MM.1S (cell line): ENCODE data around the gene RAB40A.

Experiments
- EZH2 ChIP-seq: fragments of 300-600 bp; sonication (generic); optimal IDR thresholded peaks from 2 replicates; pipeline ENCODE3; 2017; ENCODE audit warnings: low read depth, mild to moderate bottlenecking, antibody characterized with exemption, low read length, mixed read lengths
- EZH2phosphoT487 ChIP-seq: fragments of 300-600 bp; sonication (generic); IDR thresholded peaks from 2 replicates; pipeline ENCODE4 v1.6.1; 2018; ENCODE audit warnings: antibody characterized with exemption, low read length
- TF ChIP-seq, protein P1 (sequence below): fragments of 300-600 bp; sonication (generic); IDR thresholded peaks from 2 replicates; pipeline ENCODE4 v1.5.1; 2016; ENCODE audit warnings: antibody characterized with exemption, low read length, mixed read lengths

DNA sequence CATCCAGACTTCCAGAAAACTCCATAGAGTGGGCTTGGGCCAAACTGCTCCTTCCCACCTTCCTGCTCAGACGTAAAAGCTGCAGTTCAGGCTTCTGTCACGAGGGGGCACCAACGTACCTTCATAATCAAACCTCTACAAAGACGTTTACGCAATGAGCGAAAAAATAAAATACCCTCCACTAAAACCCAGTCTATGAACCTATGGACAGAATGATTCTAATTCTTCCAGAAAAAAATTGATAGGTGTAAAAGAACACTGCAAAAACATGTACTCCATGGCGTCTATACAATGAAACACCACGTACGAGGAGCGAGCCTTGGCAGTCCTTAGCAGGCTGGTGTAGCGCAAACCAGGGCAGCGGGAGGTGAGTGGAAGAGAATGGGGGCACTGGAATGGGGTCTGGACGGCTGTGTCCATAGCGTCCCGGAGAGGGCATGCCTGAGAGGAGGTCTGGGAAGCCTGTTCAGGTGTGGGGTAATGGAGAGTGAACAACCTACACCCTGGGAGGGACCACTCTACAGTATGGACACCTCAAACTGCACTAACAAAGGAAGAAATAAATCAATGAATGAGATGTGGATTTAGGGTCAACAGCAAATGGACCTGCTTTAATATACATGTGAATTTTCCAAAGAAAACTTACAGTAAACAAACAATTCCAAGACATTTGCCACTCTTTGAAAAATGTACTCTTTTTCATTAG is 14.4 kb upstream of the RAB40A start:
- TF ChIP-seq, protein P1, sequence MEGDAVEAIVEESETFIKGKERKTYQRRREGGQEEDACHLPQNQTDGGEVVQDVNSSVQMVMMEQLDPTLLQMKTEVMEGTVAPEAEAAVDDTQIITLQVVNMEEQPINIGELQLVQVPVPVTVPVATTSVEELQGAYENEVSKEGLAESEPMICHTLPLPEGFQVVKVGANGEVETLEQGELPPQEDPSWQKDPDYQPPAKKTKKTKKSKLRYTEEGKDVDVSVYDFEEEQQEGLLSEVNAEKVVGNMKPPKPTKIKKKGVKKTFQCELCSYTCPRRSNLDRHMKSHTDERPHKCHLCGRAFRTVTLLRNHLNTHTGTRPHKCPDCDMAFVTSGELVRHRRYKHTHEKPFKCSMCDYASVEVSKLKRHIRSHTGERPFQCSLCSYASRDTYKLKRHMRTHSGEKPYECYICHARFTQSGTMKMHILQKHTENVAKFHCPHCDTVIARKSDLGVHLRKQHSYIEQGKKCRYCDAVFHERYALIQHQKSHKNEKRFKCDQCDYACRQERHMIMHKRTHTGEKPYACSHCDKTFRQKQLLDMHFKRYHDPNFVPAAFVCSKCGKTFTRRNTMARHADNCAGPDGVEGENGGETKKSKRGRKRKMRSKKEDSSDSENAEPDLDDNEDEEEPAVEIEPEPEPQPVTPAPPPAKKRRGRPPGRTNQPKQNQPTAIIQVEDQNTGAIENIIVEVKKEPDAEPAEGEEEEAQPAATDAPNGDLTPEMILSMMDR: peak; percentile 82
- no peak for TF ChIP-seq EZH2
- no peak for TF ChIP-seq EZH2phosphoT487
